A549 treated with CpdA at 1 μM for 4 hours (cell line): Measurements from ENCODE around the gene KLHL4. TPM values are rescaled to one million over a fixed set of nuclear protein-coding genes. Genes with fewer than 3 reads are reported as not detected.

Experiments used
- total RNA-seq: library from RNA; stranded (reverse); fragments of 200-300 nt; extraction: Qiagen RNA extraction; gene quantifications from 5 replicates; pipeline ENCODE4 v1.2.3, GENCODE V29; 2022; ENCODE audit warnings: low read depth

Gene KLHL4
- 2.8 to 3.6 TPM (median 3.2 TPM) in 5 replicates for total RNA-seq

GRCh38 chrX:87517571-87518141 is at the start of gene KLHL4:
Gene KLHL4, plus strand, starts transcription at chrX:87517802. Its CDS starts 92 bp downstream, at chrX:87517894.

